NCI-H1436 treated with DMSO at 0.1 percent for 48 hours (cell line): ENCODE results near the gene DNER.

Source experiments
- DNase-seq: peaks from one replicate; lab custom pipeline; 2025; lab: John Stamatoyannopoulos, UW

DNER gene

DNA sequence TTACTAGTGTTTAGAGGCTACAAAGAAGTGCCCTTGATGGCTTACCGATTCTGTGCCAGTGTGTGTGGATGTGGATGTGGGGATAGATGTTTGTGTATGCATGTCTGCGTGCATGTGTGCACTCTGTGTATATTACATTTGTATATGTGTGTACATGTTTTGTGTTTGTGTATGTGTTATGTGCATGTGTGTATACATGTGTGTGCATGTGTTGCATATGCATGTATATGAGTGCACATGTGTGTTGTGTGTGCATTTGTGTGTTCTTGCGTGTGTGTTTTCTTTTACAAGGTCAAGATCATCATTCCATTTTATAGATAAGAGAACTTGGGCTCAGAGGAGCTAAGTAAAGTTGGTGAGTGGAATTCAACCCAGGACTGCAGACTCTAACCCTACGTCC is 226.1 kb downstream of the DNER start:
- DNase-seq = no peak

DNA sequence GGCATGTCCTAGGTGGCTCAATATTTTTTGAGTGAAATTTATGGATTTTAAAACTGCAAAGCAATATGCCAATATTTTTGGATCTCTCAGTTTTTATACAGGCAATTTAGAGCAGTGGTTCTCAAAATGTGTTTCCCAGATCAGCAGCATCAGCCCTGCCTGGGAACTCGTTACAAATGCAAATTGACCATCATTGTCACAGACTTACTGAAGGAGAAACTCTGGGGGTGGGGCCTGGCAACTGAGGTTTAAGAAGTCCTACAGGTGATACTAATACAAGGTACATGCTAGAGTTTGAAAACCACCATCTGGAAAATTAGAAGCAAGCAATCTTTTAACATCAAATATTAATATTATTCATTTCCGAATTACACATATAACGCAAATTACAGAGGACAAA is 227.7 kb downstream of the DNER start:
- no peak for DNase-seq

- DNase-seq = no peak
Observed at GRCh38 chr2:229485857-229486256, 228.5 kb downstream of the DNER start.

GRCh38 chr2:229477269-229477755 is 237.0 kb downstream of the DNER start:
- no peak for DNase-seq

- no peak for DNase-seq
Observed at GRCh38 chr2:229475778-229476177, 238.6 kb downstream of the DNER start.

- DNase-seq = no peak
Observed at GRCh38 chr2:229474125-229474524, 240.2 kb downstream of the DNER start.

GRCh38 chr2:229470781-229471180 is 243.6 kb downstream of the DNER start:
- DNase-seq = no peak

DNA sequence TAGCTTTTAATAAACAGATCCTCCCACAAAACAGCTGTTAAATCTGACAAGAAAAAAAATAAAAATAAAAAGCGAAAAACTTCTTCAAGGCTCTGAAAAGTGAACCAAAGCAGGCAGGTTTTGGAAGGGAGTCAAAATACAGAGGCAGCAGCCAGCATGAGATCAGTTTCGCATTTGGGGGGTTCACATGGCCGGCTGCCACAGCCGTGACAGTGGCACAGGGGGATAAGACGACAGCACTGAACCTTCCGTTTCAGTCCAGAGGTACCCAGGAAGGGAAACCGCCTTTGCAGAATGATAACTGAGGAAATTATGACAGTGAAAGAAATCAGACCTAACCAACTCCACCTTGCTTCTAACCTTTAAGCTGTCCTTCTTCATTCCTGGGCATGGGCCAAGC is 246.6 kb downstream of the DNER start:
- DNase-seq = no peak

GRCh38 chr2:229463841-229464346 is 250.5 kb downstream of the DNER start:
- DNase-seq = no peak

DNA sequence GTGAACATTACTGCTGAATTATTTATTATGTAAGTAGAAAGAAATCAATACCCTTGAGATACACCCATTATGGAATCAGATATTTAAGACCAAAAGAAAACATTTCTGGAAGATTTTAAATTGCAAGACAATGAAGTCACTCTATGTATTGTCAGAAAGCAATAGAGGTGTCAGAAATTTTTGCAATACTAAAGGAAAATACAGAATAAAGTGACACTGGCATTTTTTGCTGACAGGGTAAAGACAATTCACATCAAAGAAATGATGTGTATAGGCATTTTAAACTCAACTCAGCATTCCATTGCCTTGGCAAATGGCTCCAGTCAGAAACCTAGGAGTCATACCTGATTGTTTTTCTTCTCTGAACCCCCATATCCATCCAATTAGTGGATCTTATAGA is 252.2 kb downstream of the DNER start:
- no peak for DNase-seq

- no peak for DNase-seq
Observed at GRCh38 chr2:229456091-229456490, 258.3 kb downstream of the DNER start.

- no peak for DNase-seq
Observed at GRCh38 chr2:229454934-229455631, 259.3 kb downstream of the DNER start.

DNA sequence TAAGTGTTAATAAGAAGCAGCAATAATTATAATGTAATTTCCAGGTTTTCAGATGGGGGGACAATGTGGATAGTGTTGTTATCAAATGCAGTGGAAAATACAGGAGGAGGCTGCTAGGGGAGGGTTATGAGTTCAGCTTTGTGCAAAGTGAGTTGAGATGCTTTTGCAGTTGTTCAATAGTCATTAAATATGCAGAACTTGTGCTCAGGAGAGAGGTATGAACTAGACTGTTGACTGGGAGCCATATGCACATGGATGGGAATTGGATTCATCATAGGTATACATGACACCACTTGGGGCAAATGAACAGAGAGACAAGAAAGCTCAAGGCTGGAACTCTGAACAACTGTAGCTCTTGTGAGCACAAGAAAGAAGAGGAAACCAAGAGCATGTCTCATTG is 261.1 kb downstream of the DNER start:
- no peak for DNase-seq

DNA sequence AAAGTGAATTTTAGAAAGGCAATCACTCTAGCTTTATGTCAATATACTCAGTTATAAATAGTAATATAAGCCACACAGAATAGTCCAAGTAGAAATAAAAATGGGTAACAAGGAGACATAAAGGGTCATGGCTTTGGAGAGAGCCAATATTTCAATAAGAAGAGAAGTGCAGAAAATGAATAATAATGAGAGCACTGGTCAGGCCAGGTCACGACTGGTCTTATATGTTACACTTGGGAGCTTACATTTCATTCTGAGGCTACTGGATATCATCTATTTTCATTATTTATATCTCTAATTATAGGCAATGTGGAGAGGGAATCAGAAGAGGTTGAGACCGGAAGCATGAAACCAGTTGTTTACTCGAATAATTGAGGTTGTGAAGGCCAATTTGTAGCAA is 262.5 kb downstream of the DNER start:
- no peak for DNase-seq

DNA sequence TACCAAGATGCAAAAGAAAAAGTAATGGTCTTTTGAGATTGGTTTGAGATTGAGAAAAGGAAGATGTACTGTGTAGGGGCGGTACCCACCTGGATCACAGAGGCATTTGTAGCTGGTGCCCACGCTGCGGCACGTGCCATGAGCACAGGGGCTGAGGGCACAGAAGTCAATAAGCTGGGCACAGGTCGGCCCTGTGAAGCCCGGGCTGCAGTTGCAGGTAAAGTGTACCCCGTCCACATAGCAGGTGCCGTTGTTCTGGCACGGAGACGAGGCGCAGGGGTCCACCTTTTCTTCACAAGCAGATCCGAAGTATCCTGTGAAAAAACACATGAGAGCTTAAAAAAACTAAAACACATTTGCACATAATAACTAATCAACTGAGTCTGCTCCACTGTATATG is 267.1 kb downstream of the DNER start:
- DNase-seq = no peak

DNA sequence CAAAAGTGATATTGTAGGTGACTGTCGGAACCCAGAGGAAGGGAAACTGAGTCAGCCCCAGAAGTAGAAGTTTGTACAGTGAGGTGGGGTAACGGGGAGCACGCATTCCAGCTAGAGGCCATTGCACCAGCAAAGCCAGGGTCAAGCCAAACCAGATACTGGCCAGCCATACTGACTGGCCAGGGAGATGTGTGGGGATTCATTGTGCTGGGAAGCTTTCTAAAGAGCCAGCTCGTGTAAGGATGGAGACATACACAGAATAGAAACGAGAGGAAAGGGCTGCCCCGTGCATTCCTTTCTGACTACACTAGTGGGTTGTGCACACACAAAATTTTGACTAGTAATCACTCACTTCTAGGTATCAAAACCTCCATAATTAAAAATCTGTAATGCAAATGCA is 268.0 kb downstream of the DNER start:
- DNase-seq = no peak

GRCh38 chr2:229445501-229446211 is 268.7 kb downstream of the DNER start:
- DNase-seq = no peak

GRCh38 chr2:229445019-229445418 is 269.3 kb downstream of the DNER start:
- DNase-seq = no peak

- DNase-seq = no peak
Observed at GRCh38 chr2:229443546-229444268, 270.6 kb downstream of the DNER start.

DNA sequence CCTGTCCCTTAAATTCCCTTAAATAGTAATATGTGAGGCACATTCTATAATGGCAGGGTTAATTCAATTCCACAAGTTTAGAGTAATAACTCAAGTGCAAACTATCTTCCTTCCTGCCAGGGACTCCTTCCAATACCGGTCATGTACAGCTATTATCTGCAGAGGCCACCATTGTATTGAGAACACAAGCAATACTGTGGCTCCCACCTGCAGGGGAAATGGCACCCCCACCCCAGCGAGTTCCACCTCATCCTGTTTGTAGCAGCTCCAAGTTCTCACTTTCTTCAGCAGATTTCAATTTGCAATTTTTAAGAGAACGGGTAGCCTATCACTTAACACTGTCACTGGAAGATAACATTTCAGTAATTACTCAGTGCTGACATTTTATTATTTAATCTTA is 271.2 kb downstream of the DNER start:
- DNase-seq = no peak

- DNase-seq = no peak
Observed at GRCh38 chr2:229438430-229439159, 275.8 kb downstream of the DNER start.

DNA sequence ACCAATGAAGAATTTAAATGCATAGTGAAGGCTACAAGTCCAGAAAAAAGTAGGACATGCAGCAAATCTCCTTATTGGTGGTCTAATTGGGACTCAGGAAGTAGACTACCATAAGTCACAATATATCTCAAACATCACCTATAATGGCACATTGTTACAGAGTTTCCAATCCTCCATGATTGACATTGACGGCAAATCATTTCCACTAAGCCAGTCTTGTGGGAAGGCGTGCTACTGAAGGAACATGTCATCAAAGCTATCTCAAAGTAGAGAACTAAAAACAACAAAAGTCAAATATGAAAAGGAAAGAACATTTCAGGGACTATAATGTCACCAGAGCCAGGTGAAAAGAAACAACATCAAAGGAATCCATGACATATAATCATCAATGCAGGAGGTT is 276.9 kb downstream of the DNER start:
- DNase-seq = no peak
